GM12872 (cell line): ENCODE results near the gene MSH5.

Experiments used
- CTCF ChIP-seq: IDR thresholded peaks from 3 replicates; pipeline ENCODE4 v1.5.1; 2011; ENCODE audit warnings: low read depth, mild to moderate bottlenecking, low read length, moderate library complexity; ENCODE audit not compliant: insufficient read depth

The MSH5 gene

GRCh38 chr6:31736021-31736767 lies 3.6 kb upstream of the MSH5 start, which contains the start of gene CLIC1:
CLIC1 (minus strand) TSS chr6:31736530; CDS start chr6:31736300, 230 bp downstream.
- no peak for TF ChIP-seq CTCF

GRCh38 chr6:31736768-31737314 lies 3.0 kb upstream of the MSH5 start:
- TF ChIP-seq CTCF, result no peak

- TF ChIP-seq CTCF, result no peak
Observed at GRCh38 chr6:31737315-31737990, 2.4 kb upstream of the MSH5 start.

- peak; percentile 52; the same call in 2 of the 3 replicates for TF ChIP-seq CTCF
Observed at GRCh38 chr6:31737991-31738979, 1.5 kb upstream of the MSH5 start.

GRCh38 chr6:31740397-31741223 lies 805 bp downstream of the MSH5 start:
- TF ChIP-seq CTCF, result no peak

GRCh38 chr6:31741815-31742214 lies 2.0 kb downstream of the MSH5 start:
- TF ChIP-seq CTCF, result no peak
